ENCODE measurements around the gene NMT1. TPM values are rescaled to one million over a fixed set of nuclear protein-coding genes. Genes with fewer than 3 reads are reported as not detected.

The NMT1 gene
- total and polyA plus RNA-seq, 2 of the 13 experiments (the other 11 are each of a cell fraction or from before 2014, with no cell fraction given), result 75.7 to 142 TPM

GRCh38 chr17:45050481-45051059 is 10.5 kb upstream of the NMT1 start (continued):
- TF ChIP-seq SMAD1 (CRISPR knock-in tag; IDR thresholded peaks at IDR 0.05; ENCODE audit: borderline replicate concordance, low read depth), result no peak
- peak; percentile 23; the same call in 1 of the 2 replicates for TF ChIP-seq HNF4G (IDR thresholded peaks at IDR 0.05; ENCODE audit: borderline replicate concordance, low read depth, low read length)
- no peak for TF ChIP-seq HNF4G (CRISPR knock-in tag; IDR thresholded peaks at IDR 0.05; ENCODE audit: borderline replicate concordance, low read depth)
- TF ChIP-seq, protein P1, sequence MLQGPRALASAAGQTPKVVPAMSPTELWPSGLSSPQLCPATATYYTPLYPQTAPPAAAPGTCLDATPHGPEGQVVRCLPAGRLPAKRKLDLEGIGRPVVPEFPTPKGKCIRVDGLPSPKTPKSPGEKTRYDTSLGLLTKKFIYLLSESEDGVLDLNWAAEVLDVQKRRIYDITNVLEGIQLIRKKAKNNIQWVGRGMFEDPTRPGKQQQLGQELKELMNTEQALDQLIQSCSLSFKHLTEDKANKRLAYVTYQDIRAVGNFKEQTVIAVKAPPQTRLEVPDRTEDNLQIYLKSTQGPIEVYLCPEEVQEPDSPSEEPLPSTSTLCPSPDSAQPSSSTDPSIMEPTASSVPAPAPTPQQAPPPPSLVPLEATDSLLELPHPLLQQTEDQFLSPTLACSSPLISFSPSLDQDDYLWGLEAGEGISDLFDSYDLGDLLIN (CRISPR knock-in tag; IDR thresholded peaks at IDR 0.05; ENCODE audit: borderline replicate concordance), result no peak
- no peak for TF ChIP-seq NKX3-1 (CRISPR knock-in tag; IDR thresholded peaks at IDR 0.05)
- no peak for TF ChIP-seq MNT (IDR thresholded peaks at IDR 0.05)
- TF ChIP-seq RFXAP (CRISPR knock-in tag; IDR thresholded peaks at IDR 0.05; ENCODE audit: borderline replicate concordance), result no peak
- no peak for TF ChIP-seq CENPT (CRISPR knock-in tag; IDR thresholded peaks at IDR 0.05; ENCODE audit: low read depth)
- no peak for TF ChIP-seq PAF1 (CRISPR knock-in tag; IDR thresholded peaks at IDR 0.05)
- TF ChIP-seq JARID2 (CRISPR knock-in tag; IDR thresholded peaks at IDR 0.05; ENCODE audit: insufficient replicate concordance), result no peak
- TF ChIP-seq, protein P2, sequence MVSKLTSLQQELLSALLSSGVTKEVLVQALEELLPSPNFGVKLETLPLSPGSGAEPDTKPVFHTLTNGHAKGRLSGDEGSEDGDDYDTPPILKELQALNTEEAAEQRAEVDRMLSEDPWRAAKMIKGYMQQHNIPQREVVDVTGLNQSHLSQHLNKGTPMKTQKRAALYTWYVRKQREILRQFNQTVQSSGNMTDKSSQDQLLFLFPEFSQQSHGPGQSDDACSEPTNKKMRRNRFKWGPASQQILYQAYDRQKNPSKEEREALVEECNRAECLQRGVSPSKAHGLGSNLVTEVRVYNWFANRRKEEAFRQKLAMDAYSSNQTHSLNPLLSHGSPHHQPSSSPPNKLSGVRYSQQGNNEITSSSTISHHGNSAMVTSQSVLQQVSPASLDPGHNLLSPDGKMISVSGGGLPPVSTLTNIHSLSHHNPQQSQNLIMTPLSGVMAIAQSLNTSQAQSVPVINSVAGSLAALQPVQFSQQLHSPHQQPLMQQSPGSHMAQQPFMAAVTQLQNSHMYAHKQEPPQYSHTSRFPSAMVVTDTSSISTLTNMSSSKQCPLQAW (CRISPR knock-in tag; IDR thresholded peaks at IDR 0.05), result peak; percentile 7; the same call in 1 of the 2 replicates
- TF ChIP-seq ZNF747 (CRISPR knock-in tag; IDR thresholded peaks at IDR 0.05; ENCODE audit: borderline replicate concordance), result no peak
- TF ChIP-seq GZF1 (CRISPR knock-in tag; IDR thresholded peaks at IDR 0.05), result 0 out of 2 replicates have a peak, but pooled peaks have one; percentile 18
- no peak for TF ChIP-seq MTF1 (CRISPR knock-in tag; IDR thresholded peaks at IDR 0.05)
- no peak; the same call in 1 of the 2 replicates for TF ChIP-seq MZF1 (CRISPR knock-in tag; IDR thresholded peaks at IDR 0.05; ENCODE audit: borderline replicate concordance)
- no peak for TF ChIP-seq ZSCAN5A (CRISPR knock-in tag; IDR thresholded peaks at IDR 0.05; ENCODE audit: borderline replicate concordance)
- TF ChIP-seq PHF20 (CRISPR knock-in tag; IDR thresholded peaks at IDR 0.05), result no peak
- TF ChIP-seq RBM22 (optimal IDR thresholded peaks at IDR 0.05; ENCODE audit: low read length), result peak; percentile 41
- TF ChIP-seq, protein P3, sequence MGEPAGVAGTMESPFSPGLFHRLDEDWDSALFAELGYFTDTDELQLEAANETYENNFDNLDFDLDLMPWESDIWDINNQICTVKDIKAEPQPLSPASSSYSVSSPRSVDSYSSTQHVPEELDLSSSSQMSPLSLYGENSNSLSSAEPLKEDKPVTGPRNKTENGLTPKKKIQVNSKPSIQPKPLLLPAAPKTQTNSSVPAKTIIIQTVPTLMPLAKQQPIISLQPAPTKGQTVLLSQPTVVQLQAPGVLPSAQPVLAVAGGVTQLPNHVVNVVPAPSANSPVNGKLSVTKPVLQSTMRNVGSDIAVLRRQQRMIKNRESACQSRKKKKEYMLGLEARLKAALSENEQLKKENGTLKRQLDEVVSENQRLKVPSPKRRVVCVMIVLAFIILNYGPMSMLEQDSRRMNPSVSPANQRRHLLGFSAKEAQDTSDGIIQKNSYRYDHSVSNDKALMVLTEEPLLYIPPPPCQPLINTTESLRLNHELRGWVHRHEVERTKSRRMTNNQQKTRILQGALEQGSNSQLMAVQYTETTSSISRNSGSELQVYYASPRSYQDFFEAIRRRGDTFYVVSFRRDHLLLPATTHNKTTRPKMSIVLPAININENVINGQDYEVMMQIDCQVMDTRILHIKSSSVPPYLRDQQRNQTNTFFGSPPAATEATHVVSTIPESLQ (CRISPR knock-in tag; conservative IDR thresholded peaks at IDR 0.05), result no peak
- 0 out of 2 replicates have a peak, but pooled peaks have one; percentile 9 for TF ChIP-seq ZNF891 (CRISPR knock-in tag; IDR thresholded peaks at IDR 0.05)
- TF ChIP-seq ZFX (CRISPR knock-in tag; IDR thresholded peaks at IDR 0.05; ENCODE audit: low read depth), result no peak
- TF ChIP-seq GABPA (IDR thresholded peaks at IDR 0.05; ENCODE audit: low read depth, low read length), result no peak
- TF ChIP-seq GABPA (CRISPR knock-in tag; IDR thresholded peaks at IDR 0.05; ENCODE audit: low read depth), result no peak

Data from HepG2 (cell line).